ENCODE measurements around the gene PER2. TPM values are rescaled to one million over a fixed set of nuclear protein-coding genes. Genes with fewer than 3 reads are reported as not detected.

The PER2 gene
- total and polyA plus RNA-seq, 7 experiments from 2014 or later, result 7.0 to 28.6 (median 13.5) TPM

DNA sequence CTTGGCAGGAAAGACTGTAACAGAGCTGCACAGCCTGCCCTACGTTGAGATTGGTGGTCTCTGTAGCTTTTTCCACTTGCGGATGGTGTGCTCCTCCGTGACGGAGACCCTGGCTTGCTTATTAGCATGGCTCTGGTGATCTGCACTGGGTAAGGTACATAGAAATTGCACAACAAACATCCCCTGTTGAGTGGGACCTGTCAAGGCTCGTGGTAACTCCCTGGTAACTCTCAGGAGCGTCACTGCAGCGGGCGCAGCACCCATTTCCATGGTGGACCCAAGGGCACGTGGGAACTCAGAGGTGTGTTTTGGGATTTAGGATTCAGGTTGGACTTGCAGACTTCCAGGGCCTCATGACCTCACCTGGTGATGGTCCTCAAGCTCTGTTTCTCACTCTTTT is 33.1 kb upstream of the PER2 start:
- peak in 1 of 9 donors; percentile 20 for DNase-seq
- no peak for ATAC-seq
- H3K4me1 ChIP-seq (ENCODE audit: control insufficient read depth in 2 of 2, insufficient read depth in 2 of 2, low read length in 2 of 2), result peaks cover 7 to 15% of the 10 kb centered on the region in 2 donors
- peaks cover 0 to 29% (median 0%) of the 10 kb centered on the region in 5 donors for H3K27me3 Mint-ChIP-seq
- ChIA-PET POLR2A (interaction anchor here (0.8 kb wide), 1 partner anchor 34 kb away, joined by 4 read pairs; no protein-coding TSS in a partner anchor), CTCF (no interaction called here)
- no peak overlapping the region for H3K27ac ChIP-seq (ENCODE audit: low read depth, low read length)
- no peaks in the 10 kb centered on the region for H3K9me3 Mint-ChIP-seq
- intact Hi-C loops (cut with micrococcal nuclease), result loop anchor here in 1 of 2 donors (5.0 kb wide), 1 partner anchor 259 kb away; the partner anchor contains the start of gene SCLY
- peak overlapping the region; percentile 74 to 89 (median 81) for H3K4me3 Mint-ChIP-seq
- H3K36me3 Mint-ChIP-seq, result peaks cover 0 to 17% (median 5%) of the 10 kb centered on the region in 5 donors
- peak overlapping the region in 4 of 9 donors; percentile 20 to 69 (median 54) for H3K27ac Mint-ChIP-seq
- H3K4me1 Mint-ChIP-seq, result peaks cover 12 to 29% (median 24%) of the 10 kb centered on the region in 7 donors
- no peaks in the 10 kb centered on the region for H3K9me3 ChIP-seq (ENCODE audit: control insufficient read depth in 2 of 3, low read length in 3 of 3)
- no peaks in the 10 kb centered on the region for H3K36me3 ChIP-seq (ENCODE audit: control insufficient read depth in 2 of 3, insufficient read depth in 3 of 3, low read length in 3 of 3)
- H3K27me3 ChIP-seq (ENCODE audit: control insufficient read depth in 2 of 2, insufficient read depth in 2 of 2, low read length in 2 of 2), result no peaks in the 10 kb centered on the region
- H3K4me3 ChIP-seq (ENCODE audit: low read length), result peak overlapping the region; percentile 35

DNA sequence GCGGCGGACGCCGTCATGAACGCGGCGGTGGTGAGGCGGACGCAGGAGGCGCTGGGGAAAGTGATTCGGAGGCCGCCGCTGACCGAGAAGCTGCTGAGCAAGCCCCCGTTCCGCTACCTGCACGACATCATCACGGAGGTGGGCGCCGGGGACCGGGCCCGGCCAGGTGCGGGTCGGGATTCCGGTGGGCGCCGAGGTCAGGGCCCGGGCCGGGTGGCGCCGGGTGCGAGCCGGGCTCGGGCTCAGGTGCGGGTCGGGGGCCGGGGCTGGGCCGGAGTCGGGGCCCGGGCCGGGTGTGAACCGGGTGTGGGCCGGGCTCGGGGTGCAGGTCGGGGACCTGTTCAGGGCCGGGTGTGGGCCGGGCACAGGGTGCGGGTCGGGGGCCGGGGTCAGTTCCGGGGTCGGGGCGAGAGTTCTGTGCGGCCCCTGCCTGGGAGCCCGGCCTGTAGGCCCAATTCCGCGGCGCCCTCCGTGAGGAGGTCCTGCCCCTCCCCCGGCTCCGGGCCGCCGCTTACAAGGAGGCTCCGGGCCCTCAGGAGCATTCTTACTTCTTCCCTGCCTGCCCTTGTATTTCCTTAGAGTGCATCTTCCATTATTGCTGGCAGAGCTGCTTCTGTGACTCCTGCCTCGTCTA is 32.4 kb upstream of the PER2 start:
- ChIA-PET POLR2A (no interaction called here), CTCF (no interaction called here)
- Histone ChIP-seq H3K27me3 (ENCODE audit: control insufficient read depth in 2 of 2, insufficient read depth in 2 of 2, low read length in 2 of 2) (no peaks in the 10 kb centered on the region), H3K4me1 (ENCODE audit: control insufficient read depth in 2 of 2, insufficient read depth in 2 of 2, low read length in 2 of 2) (peaks cover 7 to 15% of the 10 kb centered on the region in 2 donors), H3K4me3 (ENCODE audit: low read length) (peak overlapping the region; percentile 35), H3K9me3 (ENCODE audit: control insufficient read depth in 2 of 3, low read length in 3 of 3) (no peaks in the 10 kb centered on the region), H3K27ac (ENCODE audit: low read depth, low read length) (peak overlapping the region; percentile 39), H3K36me3 (ENCODE audit: control insufficient read depth in 2 of 3, insufficient read depth in 3 of 3, low read length in 3 of 3) (no peaks in the 10 kb centered on the region)
- peaks cover 0 to 10% (median 3%) of the 10 kb centered on the region in 5 donors for H3K36me3 Mint-ChIP-seq
- peaks cover 0 to 33% (median 2%) of the 10 kb centered on the region in 5 donors for H3K27me3 Mint-ChIP-seq
- peaks cover 9 to 29% (median 24%) of the 10 kb centered on the region in 7 donors for H3K4me1 Mint-ChIP-seq
- intact Hi-C loops (cut with micrococcal nuclease), result loop anchor here (1.0 to 5.0 kb wide), 3 partner anchors 32 to 258 kb away; partner anchors contain the start of genes PER2 (in 2 of the 2), ASB1 (in 1 of the 2) and SCLY (in 1 of the 2)
- H3K9me3 Mint-ChIP-seq, result no peaks in the 10 kb centered on the region
- ATAC-seq, result peak; percentile 46
- H3K4me3 Mint-ChIP-seq, result peak overlapping the region; percentile 74 to 89 (median 82)
- peak overlapping the region in 5 of 9 donors; percentile 25 to 69 (median 45) for H3K27ac Mint-ChIP-seq
- no peak for DNase-seq

GRCh38 chr2:238320246-238320647 is 31.8 kb upstream of the PER2 start, which contains the start of gene TRAF3IP1:
Gene TRAF3IP1 (plus strand): TSS chr2:238320518. CDS start chr2:238320663, 145 bp downstream.
- Histone ChIP-seq H3K27me3 (ENCODE audit: control insufficient read depth in 2 of 2, insufficient read depth in 2 of 2, low read length in 2 of 2) (no peaks in the 10 kb centered on the region), H3K9me3 (ENCODE audit: control insufficient read depth in 2 of 3, low read length in 3 of 3) (no peaks in the 10 kb centered on the region), H3K4me1 (ENCODE audit: control insufficient read depth in 2 of 2, insufficient read depth in 2 of 2, low read length in 2 of 2) (peaks cover 7 to 15% of the 10 kb centered on the region in 2 donors), H3K36me3 (ENCODE audit: control insufficient read depth in 2 of 3, insufficient read depth in 3 of 3, low read length in 3 of 3) (no peaks in the 10 kb centered on the region), H3K4me3 (ENCODE audit: low read length) (peak within 1 kb of the TSS; percentile 69), H3K27ac (ENCODE audit: low read depth, low read length) (peak within 1 kb of the TSS; percentile 51)
- ChIA-PET POLR2A (no interaction called here), CTCF (no interaction called here)
- Mint-ChIP-seq H3K9me3 (no peaks in the 10 kb centered on the region), H3K4me1 (peaks cover 9 to 29% (median 24%) of the 10 kb centered on the region in 7 donors), H3K36me3 (peaks cover 0 to 5% (median 0%) of the 10 kb centered on the region in 5 donors), H3K27ac (peak within 1 kb of the TSS in 6 of 9 donors; percentile 4 to 69 (median 45)), H3K4me3 (peak within 1 kb of the TSS; percentile 77 to 89 (median 82)), H3K27me3 (peaks cover 0 to 34% (median 6%) of the 10 kb centered on the region in 5 donors)
- ATAC-seq (peak; percentile 97), DNase-seq (peak; percentile 75 to 92 (median 86))
- intact Hi-C loops (cut with micrococcal nuclease), result loop anchor here (1.0 to 5.0 kb wide), 3 partner anchors 32 to 258 kb away; partner anchors contain the start of genes PER2 (in 2 of the 2), ASB1 (in 1 of the 2) and SCLY (in 1 of the 2)

DNA sequence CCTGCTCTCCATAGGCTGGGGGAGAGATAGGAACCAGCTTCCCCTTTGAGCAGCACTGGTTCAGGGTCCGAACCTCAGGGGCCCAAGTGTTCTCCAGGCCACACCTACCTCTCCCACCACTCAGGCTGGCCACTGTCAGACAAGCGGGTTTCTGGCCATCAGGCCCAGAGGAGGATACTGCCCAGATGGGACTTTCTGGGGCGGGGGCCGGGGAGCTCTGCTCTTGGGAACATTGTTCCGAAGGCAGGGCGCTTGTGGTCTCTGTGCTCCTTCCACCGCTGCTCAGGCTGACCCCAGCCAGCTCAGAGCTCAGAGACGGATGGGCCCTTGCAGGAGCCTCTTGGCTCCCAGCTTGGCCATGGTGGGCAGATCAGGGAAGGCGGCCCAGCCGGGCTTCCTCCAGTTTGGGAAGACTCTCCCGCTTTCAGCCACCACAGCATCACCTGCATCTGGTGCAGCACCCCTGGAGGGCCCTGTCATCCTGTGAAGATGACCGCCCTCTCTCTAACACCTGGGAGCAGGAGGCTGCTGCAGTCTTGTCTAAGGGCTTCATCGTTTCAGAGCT is 26.7 kb upstream of the PER2 start:
- Histone ChIP-seq H3K27ac (ENCODE audit: low read depth, low read length) (no peak overlapping the region), H3K4me3 (ENCODE audit: low read length) (no peak overlapping the region), H3K4me1 (ENCODE audit: control insufficient read depth in 2 of 2, insufficient read depth in 2 of 2, low read length in 2 of 2) (peaks cover 6 to 7% of the 10 kb centered on the region in 2 donors), H3K27me3 (ENCODE audit: control insufficient read depth in 2 of 2, insufficient read depth in 2 of 2, low read length in 2 of 2) (no peaks in the 10 kb centered on the region), H3K36me3 (ENCODE audit: control insufficient read depth in 2 of 3, insufficient read depth in 3 of 3, low read length in 3 of 3) (no peaks in the 10 kb centered on the region), H3K9me3 (ENCODE audit: control insufficient read depth in 2 of 3, low read length in 3 of 3) (no peaks in the 10 kb centered on the region)
- Mint-ChIP-seq H3K4me3 (no peak overlapping the region), H3K4me1 (peaks cover 0 to 10% (median 9%) of the 10 kb centered on the region in 7 donors), H3K27me3 (peaks cover 4 to 34% (median 6%) of the 10 kb centered on the region in 5 donors), H3K27ac (no peak overlapping the region), H3K9me3 (no peaks in the 10 kb centered on the region), H3K36me3 (no peaks in the 10 kb centered on the region)
- intact Hi-C loops (cut with micrococcal nuclease), result no loop called here
- POLR2A ChIA-PET, result no interaction called here
- no peak for ATAC-seq
- DNase-seq, result no peak
- CTCF ChIA-PET, result no interaction called here

DNA sequence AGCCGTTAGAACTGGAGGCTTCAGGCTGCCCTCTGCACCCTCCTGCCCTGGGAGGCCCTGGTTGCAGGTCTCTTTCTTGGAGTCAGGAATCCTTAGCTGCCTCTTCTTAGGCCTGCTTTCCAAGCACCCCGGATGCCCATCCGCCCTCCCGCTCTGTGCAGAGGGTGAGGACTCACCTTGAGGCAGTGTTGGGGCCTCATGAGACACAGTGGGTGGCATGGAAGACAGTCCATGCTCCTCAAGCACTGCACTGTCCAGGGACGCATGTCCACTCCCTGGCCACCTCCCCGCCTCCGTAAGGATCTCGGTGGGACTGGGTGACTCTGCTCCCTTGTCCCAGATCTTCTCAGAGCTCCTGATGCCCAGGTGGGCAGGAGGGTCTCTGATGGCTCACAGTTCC is 26.2 kb upstream of the PER2 start:
- intact Hi-C loops (cut with micrococcal nuclease), result no loop called here
- Histone ChIP-seq H3K36me3 (ENCODE audit: control insufficient read depth in 2 of 3, insufficient read depth in 3 of 3, low read length in 3 of 3) (no peaks in the 10 kb centered on the region), H3K4me1 (ENCODE audit: control insufficient read depth in 2 of 2, insufficient read depth in 2 of 2, low read length in 2 of 2) (peaks cover 1 to 3% of the 10 kb centered on the region in 2 donors), H3K4me3 (ENCODE audit: low read length) (no peak overlapping the region), H3K27ac (ENCODE audit: low read depth, low read length) (no peak overlapping the region), H3K27me3 (ENCODE audit: control insufficient read depth in 2 of 2, insufficient read depth in 2 of 2, low read length in 2 of 2) (no peaks in the 10 kb centered on the region), H3K9me3 (ENCODE audit: control insufficient read depth in 2 of 3, low read length in 3 of 3) (no peaks in the 10 kb centered on the region)
- H3K27ac Mint-ChIP-seq, result no peak overlapping the region
- ATAC-seq, result peak; percentile 29
- H3K36me3 Mint-ChIP-seq, result no peaks in the 10 kb centered on the region
- peaks cover 0 to 6% (median 5%) of the 10 kb centered on the region in 7 donors for H3K4me1 Mint-ChIP-seq
- no peaks in the 10 kb centered on the region for H3K9me3 Mint-ChIP-seq
- H3K4me3 Mint-ChIP-seq, result peak overlapping the region in 1 of 10 donors; percentile 47
- CTCF ChIA-PET, result no interaction called here
- peaks cover 4 to 30% (median 6%) of the 10 kb centered on the region in 5 donors for H3K27me3 Mint-ChIP-seq
- DNase-seq, result peak in 1 of 9 donors; percentile 19
- POLR2A ChIA-PET, result no interaction called here

- ChIA-PET CTCF (no interaction called here), POLR2A (no interaction called here)
- Mint-ChIP-seq H3K36me3 (no peaks in the 10 kb centered on the region), H3K27ac (no peak overlapping the region), H3K4me1 (peaks cover 0 to under 1% (median 0%) of the 10 kb centered on the region in 7 donors), H3K27me3 (peaks cover 4 to 27% (median 6%) of the 10 kb centered on the region in 5 donors), H3K4me3 (no peak overlapping the region), H3K9me3 (no peaks in the 10 kb centered on the region)
- no peak for ATAC-seq
- H3K4me3 ChIP-seq (ENCODE audit: low read length), result no peak overlapping the region
- no peaks in the 10 kb centered on the region for H3K4me1 ChIP-seq (ENCODE audit: control insufficient read depth in 2 of 2, insufficient read depth in 2 of 2, low read length in 2 of 2)
- no peaks in the 10 kb centered on the region for H3K27me3 ChIP-seq (ENCODE audit: control insufficient read depth in 2 of 2, insufficient read depth in 2 of 2, low read length in 2 of 2)
- DNase-seq, result peak in 1 of 9 donors; percentile 12
- no peak overlapping the region for H3K27ac ChIP-seq (ENCODE audit: low read depth, low read length)
- intact Hi-C loops (cut with micrococcal nuclease), result no loop called here
- H3K36me3 ChIP-seq (ENCODE audit: control insufficient read depth in 2 of 3, insufficient read depth in 3 of 3, low read length in 3 of 3), result no peaks in the 10 kb centered on the region
- no peaks in the 10 kb centered on the region for H3K9me3 ChIP-seq (ENCODE audit: control insufficient read depth in 2 of 3, low read length in 3 of 3)
Measured at GRCh38 chr2:238313991-238314350, 25.6 kb upstream of the PER2 start.
